Fibroblast of lung (primary cell): Measurements from ENCODE around the gene CCDC174.

Source experiments
- EZH2 ChIP-seq: IDR thresholded peaks from 2 replicates; pipeline ENCODE4 v1.5.1; 2012; ENCODE audit warnings: low read length, control low read depth, mild to moderate bottlenecking; ENCODE audit errors: missing control alignments
- TF ChIP-seq, protein P1 (sequence below), 2 donors: IDR thresholded peaks in 1 of 2; conservative IDR thresholded peaks in 1 of 2; 1 replicate in 1 of 2; 2 replicates in 1 of 2; pipeline ENCODE4 v1.5.1; 2011 to 2012; ENCODE audit warnings: low read length in 2 of 2, control low read depth in 1 of 2, inconsistent platforms in 1 of 2, low read depth in 1 of 2, mild to moderate bottlenecking in 1 of 2

DNA sequence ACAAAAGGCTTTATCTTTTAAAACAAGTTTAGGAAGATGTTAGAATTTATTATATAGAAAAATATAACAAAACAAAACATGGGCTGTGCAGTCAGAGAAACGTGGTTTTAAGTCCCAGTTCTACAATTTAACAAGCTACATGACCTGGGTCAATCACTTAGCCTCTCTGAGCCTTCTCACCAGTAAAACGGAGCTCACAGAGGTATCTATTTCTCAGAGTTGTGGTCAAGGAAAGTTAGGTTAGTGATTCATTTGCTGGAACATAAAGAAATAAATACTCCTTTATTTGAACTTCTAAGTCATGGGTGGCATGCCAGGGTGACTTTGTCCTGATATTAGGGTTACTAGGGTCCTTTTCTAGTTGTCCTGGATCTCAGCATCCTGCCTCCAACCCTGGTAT is 10.8 kb upstream of the CCDC174 start:
- no peak for TF ChIP-seq EZH2
- TF ChIP-seq, protein P1, sequence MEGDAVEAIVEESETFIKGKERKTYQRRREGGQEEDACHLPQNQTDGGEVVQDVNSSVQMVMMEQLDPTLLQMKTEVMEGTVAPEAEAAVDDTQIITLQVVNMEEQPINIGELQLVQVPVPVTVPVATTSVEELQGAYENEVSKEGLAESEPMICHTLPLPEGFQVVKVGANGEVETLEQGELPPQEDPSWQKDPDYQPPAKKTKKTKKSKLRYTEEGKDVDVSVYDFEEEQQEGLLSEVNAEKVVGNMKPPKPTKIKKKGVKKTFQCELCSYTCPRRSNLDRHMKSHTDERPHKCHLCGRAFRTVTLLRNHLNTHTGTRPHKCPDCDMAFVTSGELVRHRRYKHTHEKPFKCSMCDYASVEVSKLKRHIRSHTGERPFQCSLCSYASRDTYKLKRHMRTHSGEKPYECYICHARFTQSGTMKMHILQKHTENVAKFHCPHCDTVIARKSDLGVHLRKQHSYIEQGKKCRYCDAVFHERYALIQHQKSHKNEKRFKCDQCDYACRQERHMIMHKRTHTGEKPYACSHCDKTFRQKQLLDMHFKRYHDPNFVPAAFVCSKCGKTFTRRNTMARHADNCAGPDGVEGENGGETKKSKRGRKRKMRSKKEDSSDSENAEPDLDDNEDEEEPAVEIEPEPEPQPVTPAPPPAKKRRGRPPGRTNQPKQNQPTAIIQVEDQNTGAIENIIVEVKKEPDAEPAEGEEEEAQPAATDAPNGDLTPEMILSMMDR (conservative IDR thresholded peaks at IDR 0.05 in 1 of 2, IDR thresholded peaks at IDR 0.05 in 1 of 2; ENCODE audit: low read depth in 1 of 2, low read length in 2 of 2) = no peak
